ENCODE results near the gene ZC3HAV1L. TPM values are rescaled to one million over a fixed set of nuclear protein-coding genes. Genes with fewer than 3 reads are reported as not detected.

Gene ZC3HAV1L
- total and polyA plus RNA-seq, 10 of the 15 experiments (the other 5 are each of a cell fraction or from before 2014, with no cell fraction given) = 0.09 to 16.3 (median 4.9) TPM

GRCh38 chr7:139029353-139029752 lies 6.5 kb downstream of the ZC3HAV1L start:
- no TSS peak for BruUV-seq (replicated peaks)
- CTCF ChIA-PET = interaction anchor here (1.9 kb wide), 1 partner anchor 46 kb away, joined by 9 read pairs; no protein-coding TSS in a partner anchor
- no peak for ATAC-seq
- no peak overlapping the region for H3K4me3 ChIP-seq
- in situ Hi-C loops (cut with MboI) (no loop called here), intact Hi-C loops (cut with micrococcal nuclease; ENCODE audit: unreplicated experiment) (no loop called here)
- POLR2A ChIA-PET = no interaction called here
- no peak for TF ChIP-seq MTA3 (IDR thresholded peaks at IDR 0.05; ENCODE audit: borderline replicate concordance, low read length)
- TF ChIP-seq ZBTB11 (CRISPR knock-in tag; IDR thresholded peaks at IDR 0.05) = no peak
- no peak for TF ChIP-seq IKZF1 (conservative IDR thresholded peaks at IDR 0.05)
- TF ChIP-seq ETV6 (conservative IDR thresholded peaks at IDR 0.05 in 1 of 2, IDR thresholded peaks at IDR 0.05 in 1 of 2; ENCODE audit: borderline replicate concordance in 1 of 2, low read depth in 1 of 2) = no peak
- no peak for TF ChIP-seq CEBPB (IDR thresholded peaks at IDR 0.05; ENCODE audit: borderline replicate concordance in 1 of 2, low read depth in 2 of 2, low read length in 2 of 2)
- no peak for TF ChIP-seq SUPT20H (IDR thresholded peaks at IDR 0.05; ENCODE audit: borderline replicate concordance, control insufficient read depth, low read depth, low read length)
- no peak for TF ChIP-seq SREBF2 (IDR thresholded peaks at IDR 0.05; ENCODE audit: low read length)
- no peak for TF ChIP-seq RFX5 (IDR thresholded peaks at IDR 0.05; ENCODE audit: low read depth, low read length)
- no peak for TF ChIP-seq NFYA (IDR thresholded peaks at IDR 0.05; ENCODE audit: borderline replicate concordance, low read depth, low read length)
- no peak for TF ChIP-seq STAT3 (IDR thresholded peaks at IDR 0.05; ENCODE audit: low read depth, low read length)
- TF ChIP-seq MTA2 (IDR thresholded peaks at IDR 0.05; ENCODE audit: low read depth) = no peak
- no peak for TF ChIP-seq CREB1 (IDR thresholded peaks at IDR 0.05; ENCODE audit: low read depth)
- TF ChIP-seq RELB (IDR thresholded peaks at IDR 0.05; ENCODE audit: low read depth) = no peak
- TF ChIP-seq CBX3 (IDR thresholded peaks at IDR 0.05; ENCODE audit: borderline replicate concordance, low read depth) = no peak
- no peak for TF ChIP-seq ZBED1 (IDR thresholded peaks at IDR 0.05; ENCODE audit: borderline replicate concordance)
- TF ChIP-seq RUNX3 (IDR thresholded peaks at IDR 0.05; ENCODE audit: low read length) = no peak
- no peak for TF ChIP-seq YBX1 (IDR thresholded peaks at IDR 0.05)
- TF ChIP-seq POLR2A (IDR thresholded peaks at IDR 0.05; ENCODE audit: low read depth, low read length) = no peak
- H3K27me3 ChIP-seq (replicated peaks in 1 of 2; ENCODE audit: control insufficient read depth in 2 of 2, insufficient read depth in 2 of 2, low read length in 1 of 2) = no peaks in the 10 kb centered on the region
- no peaks in the 10 kb centered on the region for H4K20me1 ChIP-seq (ENCODE audit: control insufficient read depth, insufficient read depth)
- 100% methylated on average over 3 of the region's 3 CpGs for WGBS (ENCODE audit: insufficient coverage, insufficient replicate concordance, low lambda C conversion rate, missing lambda C conversion rate)
- H2AFZ ChIP-seq (ENCODE audit: control insufficient read depth, low read depth, low read length) = no peak overlapping the region
- SMC1A ChIA-PET (ENCODE audit: uncharacterized antibody, unreplicated experiment) = interaction anchor here (1.1 kb wide), 1 partner anchor 12 kb away, joined by 3 read pairs; no protein-coding TSS in a partner anchor
- H3K4me1 ChIP-seq (ENCODE audit: control insufficient read depth, insufficient read depth, low read length) = no peaks in the 10 kb centered on the region; the same call in 1 of the 2 replicates
- no peak for DNase-seq (ENCODE audit: low read depth, low spot score)
- no peak overlapping the region for H3K27ac ChIP-seq (ENCODE audit: control insufficient read depth, insufficient read depth)
- H3K4me2 ChIP-seq (ENCODE audit: control insufficient read depth, insufficient read depth) = no peak overlapping the region
- RAD21 ChIA-PET (ENCODE audit: unreplicated experiment) = no interaction called here
- peaks cover 6% of the 10 kb centered on the region for H3K79me2 ChIP-seq (ENCODE audit: control insufficient read depth, insufficient read depth, low read length)
- no peak overlapping the region for H3K9ac ChIP-seq (ENCODE audit: control insufficient read depth, insufficient read depth, low read length)
- H3K9me3 ChIP-seq (replicated peaks; ENCODE audit: control insufficient read depth, insufficient read depth, low read length) = no peaks in the 10 kb centered on the region
- FAIRE-seq = no peak
- peaks cover 2 to 22% of the 10 kb centered on the region in 2 experiments; a peak in 2 of 4 replicates for H3K36me3 ChIP-seq (ENCODE audit: control insufficient read depth in 2 of 2, insufficient read depth in 2 of 2, low read length in 1 of 2)
